ENCODE measurements around the gene SLX4. TPM values are rescaled to one million over a fixed set of nuclear protein-coding genes. Genes with fewer than 3 reads are reported as not detected.

SLX4 gene
- total RNA-seq, 2 experiments from 2014 or later, result 9.8 to 10.1 TPM

DNA sequence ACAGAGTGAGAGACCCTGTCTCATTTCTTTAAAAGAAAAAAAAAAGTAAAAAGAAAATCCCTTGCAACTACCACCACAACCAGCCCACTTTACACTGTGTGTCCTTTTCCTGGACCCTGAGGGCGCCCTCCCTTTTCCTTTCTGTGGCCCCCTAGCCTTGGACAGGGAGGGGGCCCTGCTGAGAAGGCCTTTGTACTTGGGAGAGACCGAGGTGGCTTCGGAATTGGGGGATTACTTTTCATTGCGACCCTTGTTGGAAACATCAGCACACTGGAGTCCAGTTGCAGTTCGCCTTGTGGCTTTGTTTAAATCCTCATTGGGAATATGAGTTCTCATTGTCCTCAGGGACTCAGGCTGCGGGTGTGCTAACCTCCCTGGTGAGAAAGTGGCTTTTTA, 33.7 kb upstream of the SLX4 start:
- no peaks in the 10 kb centered on the region for H3K27me3 Mint-ChIP-seq
- H3K4me1 Mint-ChIP-seq (ENCODE audit: low read depth), result peaks cover 3% of the 10 kb centered on the region
- H3K27ac Mint-ChIP-seq, result no peak overlapping the region
- ATAC-seq (no peak), DNase-seq (no peak)
- H3K4me3 Mint-ChIP-seq, result no peak overlapping the region
- H3K9me3 Mint-ChIP-seq, result no peaks in the 10 kb centered on the region
- H3K36me3 Mint-ChIP-seq (ENCODE audit: low read depth), result no peaks in the 10 kb centered on the region
- POLR2A ChIA-PET, result no interaction called here
- CTCF ChIA-PET, result no interaction called here
- intact Hi-C loops (cut with micrococcal nuclease), result loop anchor here (10.0 kb wide), 1 partner anchor 120 kb away; no protein-coding TSS in a partner anchor
- TF ChIP-seq, protein P1, sequence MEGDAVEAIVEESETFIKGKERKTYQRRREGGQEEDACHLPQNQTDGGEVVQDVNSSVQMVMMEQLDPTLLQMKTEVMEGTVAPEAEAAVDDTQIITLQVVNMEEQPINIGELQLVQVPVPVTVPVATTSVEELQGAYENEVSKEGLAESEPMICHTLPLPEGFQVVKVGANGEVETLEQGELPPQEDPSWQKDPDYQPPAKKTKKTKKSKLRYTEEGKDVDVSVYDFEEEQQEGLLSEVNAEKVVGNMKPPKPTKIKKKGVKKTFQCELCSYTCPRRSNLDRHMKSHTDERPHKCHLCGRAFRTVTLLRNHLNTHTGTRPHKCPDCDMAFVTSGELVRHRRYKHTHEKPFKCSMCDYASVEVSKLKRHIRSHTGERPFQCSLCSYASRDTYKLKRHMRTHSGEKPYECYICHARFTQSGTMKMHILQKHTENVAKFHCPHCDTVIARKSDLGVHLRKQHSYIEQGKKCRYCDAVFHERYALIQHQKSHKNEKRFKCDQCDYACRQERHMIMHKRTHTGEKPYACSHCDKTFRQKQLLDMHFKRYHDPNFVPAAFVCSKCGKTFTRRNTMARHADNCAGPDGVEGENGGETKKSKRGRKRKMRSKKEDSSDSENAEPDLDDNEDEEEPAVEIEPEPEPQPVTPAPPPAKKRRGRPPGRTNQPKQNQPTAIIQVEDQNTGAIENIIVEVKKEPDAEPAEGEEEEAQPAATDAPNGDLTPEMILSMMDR (IDR thresholded peaks at IDR 0.05), result no peak

DNA sequence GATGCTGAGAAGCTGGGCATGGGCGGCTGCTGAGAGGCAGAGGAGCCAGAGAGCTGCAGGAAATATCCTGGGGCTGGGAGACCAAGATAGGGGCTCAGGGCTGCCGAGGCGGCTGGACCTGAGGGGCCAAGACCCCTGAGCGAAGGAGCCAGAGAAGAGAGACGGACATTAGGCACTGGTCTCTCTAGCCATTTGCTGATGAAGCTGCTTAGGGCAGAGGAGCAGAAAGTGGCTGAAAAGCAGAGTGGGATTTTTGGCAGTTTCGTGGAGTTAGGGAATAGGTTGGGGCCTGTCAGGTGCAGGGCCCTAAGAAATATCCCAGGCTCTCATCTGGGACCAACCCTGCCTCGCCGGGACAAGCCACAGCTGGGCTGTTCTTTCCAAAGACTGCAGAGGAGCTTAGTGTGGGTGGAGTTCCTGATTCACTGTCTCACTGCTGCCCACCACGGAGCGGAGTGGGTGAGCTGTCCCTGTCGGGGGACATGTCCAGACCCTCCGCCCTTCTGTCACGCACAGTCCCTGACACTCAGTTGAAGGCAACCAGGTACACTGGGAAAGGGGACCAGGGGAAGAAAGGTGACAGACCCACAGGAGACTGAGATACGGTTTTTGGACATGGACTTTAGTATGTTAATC, 31.8 kb upstream of the SLX4 start:
- DNase-seq (no peak), ATAC-seq (no peak)
- ChIA-PET POLR2A (no interaction called here), CTCF (interaction anchor here (1.5 to 1.6 kb wide), 2 partner anchors 11 kb away, joined by 4 to 6 read pairs; partner anchors contain the start of gene DNASE1)
- Mint-ChIP-seq H3K9me3 (no peaks in the 10 kb centered on the region), H3K27ac (no peak overlapping the region), H3K36me3 (ENCODE audit: low read depth) (no peaks in the 10 kb centered on the region), H3K27me3 (no peaks in the 10 kb centered on the region), H3K4me3 (no peak overlapping the region), H3K4me1 (ENCODE audit: low read depth) (peaks cover 9% of the 10 kb centered on the region)
- intact Hi-C loops (cut with micrococcal nuclease), result loop anchor here (10.0 kb wide), 1 partner anchor 118 kb away; no protein-coding TSS in a partner anchor
- TF ChIP-seq, protein P1 (IDR thresholded peaks at IDR 0.05), result no peak

DNA sequence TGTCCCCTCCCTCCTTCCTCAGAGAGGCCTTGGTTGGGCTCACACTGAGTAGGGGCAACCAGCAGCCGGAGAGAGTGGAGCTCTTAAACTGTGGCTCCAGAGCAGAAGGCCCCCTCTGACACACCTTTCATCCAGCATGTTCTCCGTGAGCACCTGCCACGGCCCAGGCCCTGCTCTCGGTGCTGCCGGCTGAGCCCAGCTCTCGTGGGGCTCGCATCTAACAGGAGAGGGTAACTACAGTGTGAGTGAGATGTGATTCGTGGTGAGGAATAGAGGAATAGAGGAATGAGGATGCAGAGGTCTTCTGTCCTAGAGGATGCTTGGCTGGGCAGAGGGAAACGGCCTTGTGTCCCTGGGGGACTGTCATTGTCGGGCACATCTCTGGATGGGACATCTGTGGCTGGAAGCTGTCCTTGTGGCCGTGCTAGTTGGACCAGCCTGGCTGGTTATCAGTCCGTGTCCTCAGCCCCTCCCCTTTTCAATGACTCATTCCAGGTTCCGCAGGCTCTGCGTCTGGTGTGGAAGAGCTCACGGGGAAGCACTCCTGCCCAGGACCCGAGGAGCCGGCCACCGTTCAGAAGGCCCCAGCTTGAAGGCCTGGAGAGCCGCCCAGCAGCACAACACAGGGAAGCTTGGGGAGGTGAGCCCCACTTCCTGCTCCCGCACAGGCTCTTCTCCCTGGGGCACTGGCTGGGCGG, 31.1 kb upstream of the SLX4 start:
- no peaks in the 10 kb centered on the region for H3K27me3 Mint-ChIP-seq
- ATAC-seq (no peak), DNase-seq (no peak)
- ChIA-PET CTCF (interaction anchor here (1.5 to 1.6 kb wide), 2 partner anchors 10 to 12 kb away, joined by 4 to 6 read pairs; partner anchors contain the start of gene DNASE1), POLR2A (no interaction called here)
- H3K9me3 Mint-ChIP-seq, result no peaks in the 10 kb centered on the region
- H3K36me3 Mint-ChIP-seq (ENCODE audit: low read depth), result no peaks in the 10 kb centered on the region
- intact Hi-C loops (cut with micrococcal nuclease), result loop anchor here (10.0 kb wide), 1 partner anchor 118 kb away; no protein-coding TSS in a partner anchor
- peaks cover 16% of the 10 kb centered on the region for H3K4me1 Mint-ChIP-seq (ENCODE audit: low read depth)
- no peak overlapping the region for H3K4me3 Mint-ChIP-seq
- TF ChIP-seq, protein P1 (IDR thresholded peaks at IDR 0.05), result no peak
- no peak overlapping the region for H3K27ac Mint-ChIP-seq

DNA sequence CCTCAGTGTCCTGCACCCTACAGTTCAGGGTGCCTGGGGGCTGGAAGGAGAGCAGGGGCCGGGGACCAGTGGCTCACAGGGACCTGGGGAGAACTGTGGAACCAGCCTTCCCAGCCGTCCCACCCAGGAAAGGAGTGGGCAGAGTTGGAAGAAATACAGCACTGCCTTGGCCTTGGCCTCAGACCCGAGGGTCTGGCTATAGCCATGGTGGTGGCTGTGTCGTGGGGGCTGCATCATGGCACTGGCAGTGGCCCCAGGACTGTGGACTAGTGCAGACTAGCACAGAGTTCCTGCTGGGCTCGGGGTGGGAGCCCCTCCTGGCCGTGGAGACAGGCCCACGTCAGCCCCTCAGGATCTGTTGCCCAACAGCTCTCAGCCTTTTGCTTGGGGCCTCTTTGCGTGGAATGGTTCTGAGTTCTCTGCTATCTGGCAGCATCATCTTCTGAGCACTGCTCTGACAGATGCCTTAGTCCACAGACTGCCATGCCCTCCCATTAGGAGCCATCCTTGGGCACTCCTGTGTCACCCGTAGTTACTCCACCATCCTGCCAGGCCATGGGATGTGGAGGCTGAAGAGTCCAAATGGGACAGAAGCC, 30.5 kb upstream of the SLX4 start:
- ATAC-seq (no peak), DNase-seq (no peak)
- CTCF ChIA-PET, result interaction anchor here (1.5 kb wide), 1 partner anchor 12 kb away, joined by 6 read pairs; the partner anchor contains the start of gene DNASE1
- H3K4me1 Mint-ChIP-seq (ENCODE audit: low read depth), result peaks cover 22% of the 10 kb centered on the region
- no peak overlapping the region for H3K4me3 Mint-ChIP-seq
- intact Hi-C loops (cut with micrococcal nuclease), result loop anchor here (10.0 kb wide), 1 partner anchor 117 kb away; no protein-coding TSS in a partner anchor
- no peak overlapping the region for H3K27ac Mint-ChIP-seq
- TF ChIP-seq, protein P1 (IDR thresholded peaks at IDR 0.05), result no peak
- H3K36me3 Mint-ChIP-seq (ENCODE audit: low read depth), result no peaks in the 10 kb centered on the region
- POLR2A ChIA-PET, result no interaction called here
- no peaks in the 10 kb centered on the region for H3K9me3 Mint-ChIP-seq
- no peaks in the 10 kb centered on the region for H3K27me3 Mint-ChIP-seq

All from activated CD8-positive, alpha-beta T cell treated with anti-CD3 and anti-CD28 coated beads for 36 hours (primary cell).